Measurements from ENCODE around the gene GRIA4. TPM values are rescaled to one million over a fixed set of nuclear protein-coding genes. Genes with fewer than 3 reads are reported as not detected.

Gene GRIA4
- polyA plus RNA-seq, 1 donor from 2014 or later, result 6.3 TPM

- Histone ChIP-seq H3K9ac (ENCODE audit: low read length) (no peak overlapping the region), H2AFZ (ENCODE audit: low read depth, low read length) (no peak overlapping the region), H3F3A (ENCODE audit: insufficient read depth, low read length, poor library complexity, severe bottlenecking) (no peaks in the 10 kb centered on the region), H3K27me3 (ENCODE audit: insufficient read depth, low read depth, low read length) (no peaks in the 10 kb centered on the region), H3K4me2 (ENCODE audit: low read length) (no peak overlapping the region), H3K9me2 (ENCODE audit: insufficient read depth, low read length) (peaks cover 3% of the 10 kb centered on the region), H3K27ac (ENCODE audit: low read length) (no peak overlapping the region), H3K36me3 (ENCODE audit: insufficient read depth, low read length) (no peaks in the 10 kb centered on the region), H3K9me3 (ENCODE audit: low read length) (no peaks in the 10 kb centered on the region), H4K20me1 (ENCODE audit: insufficient read depth) (no peaks in the 10 kb centered on the region), H3K79me2 (replicated peaks; ENCODE audit: insufficient read depth, low read length) (no peaks in the 10 kb centered on the region), H3K4me3 (ENCODE audit: low read length) (no peak overlapping the region)
- TF ChIP-seq REST (IDR thresholded peaks at IDR 0.05; ENCODE audit: borderline replicate concordance), result no peak
- no peak for TF ChIP-seq MXI1 (conservative IDR thresholded peaks at IDR 0.05; ENCODE audit: poor library complexity, severe bottlenecking)
- no peak for TF ChIP-seq EP300 (conservative IDR thresholded peaks at IDR 0.05; ENCODE audit: poor library complexity, severe bottlenecking)
- TF ChIP-seq EZH2 (IDR thresholded peaks at IDR 0.05; ENCODE audit: borderline replicate concordance, insufficient read depth, low read length, poor library complexity, severe bottlenecking), result no peak
- no peak for TF ChIP-seq SMC3 (conservative IDR thresholded peaks at IDR 0.05; ENCODE audit: poor library complexity)
- no peak for TF ChIP-seq RAD21 (conservative IDR thresholded peaks at IDR 0.05)
- TF ChIP-seq, protein P1, sequence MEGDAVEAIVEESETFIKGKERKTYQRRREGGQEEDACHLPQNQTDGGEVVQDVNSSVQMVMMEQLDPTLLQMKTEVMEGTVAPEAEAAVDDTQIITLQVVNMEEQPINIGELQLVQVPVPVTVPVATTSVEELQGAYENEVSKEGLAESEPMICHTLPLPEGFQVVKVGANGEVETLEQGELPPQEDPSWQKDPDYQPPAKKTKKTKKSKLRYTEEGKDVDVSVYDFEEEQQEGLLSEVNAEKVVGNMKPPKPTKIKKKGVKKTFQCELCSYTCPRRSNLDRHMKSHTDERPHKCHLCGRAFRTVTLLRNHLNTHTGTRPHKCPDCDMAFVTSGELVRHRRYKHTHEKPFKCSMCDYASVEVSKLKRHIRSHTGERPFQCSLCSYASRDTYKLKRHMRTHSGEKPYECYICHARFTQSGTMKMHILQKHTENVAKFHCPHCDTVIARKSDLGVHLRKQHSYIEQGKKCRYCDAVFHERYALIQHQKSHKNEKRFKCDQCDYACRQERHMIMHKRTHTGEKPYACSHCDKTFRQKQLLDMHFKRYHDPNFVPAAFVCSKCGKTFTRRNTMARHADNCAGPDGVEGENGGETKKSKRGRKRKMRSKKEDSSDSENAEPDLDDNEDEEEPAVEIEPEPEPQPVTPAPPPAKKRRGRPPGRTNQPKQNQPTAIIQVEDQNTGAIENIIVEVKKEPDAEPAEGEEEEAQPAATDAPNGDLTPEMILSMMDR (IDR thresholded peaks at IDR 0.05; ENCODE audit: poor library complexity, severe bottlenecking), result no peak
- no peak for TF ChIP-seq TAF1 (IDR thresholded peaks at IDR 0.05; ENCODE audit: low read depth)
- no peak for TF ChIP-seq POLR2AphosphoS5 (IDR thresholded peaks at IDR 0.05)
Measured at GRCh38 chr11:105690467-105690866, 80.6 kb downstream of the GRIA4 start.

- no peaks in the 10 kb centered on the region for H3K36me3 ChIP-seq (ENCODE audit: insufficient read depth, low read length)
- H3F3A ChIP-seq (ENCODE audit: insufficient read depth, low read length, poor library complexity, severe bottlenecking), result no peaks in the 10 kb centered on the region
- H3K9me3 ChIP-seq (ENCODE audit: low read length), result no peaks in the 10 kb centered on the region
- no peaks in the 10 kb centered on the region for H3K79me2 ChIP-seq (replicated peaks; ENCODE audit: insufficient read depth, low read length)
- no peak overlapping the region for H3K27ac ChIP-seq (ENCODE audit: low read length)
- no peaks in the 10 kb centered on the region for H3K27me3 ChIP-seq (ENCODE audit: insufficient read depth, low read depth, low read length)
- H4K20me1 ChIP-seq (ENCODE audit: insufficient read depth), result no peaks in the 10 kb centered on the region
- TF ChIP-seq REST (IDR thresholded peaks at IDR 0.05; ENCODE audit: borderline replicate concordance), result no peak
- H3K9me2 ChIP-seq (ENCODE audit: insufficient read depth, low read length), result no peaks in the 10 kb centered on the region
- no peak overlapping the region for H2AFZ ChIP-seq (ENCODE audit: low read depth, low read length)
- H3K9ac ChIP-seq (ENCODE audit: low read length), result no peak overlapping the region
- no peak overlapping the region for H3K4me2 ChIP-seq (ENCODE audit: low read length)
- no peak overlapping the region for H3K4me3 ChIP-seq (ENCODE audit: low read length)
Measured at GRCh38 chr11:105693075-105693759, 83.3 kb downstream of the GRIA4 start.

All from neural cell (in vitro differentiated cells).